Myocyte (in vitro differentiated cells): ENCODE data around the gene MTCL1. TPM values are rescaled to one million over a fixed set of nuclear protein-coding genes. Genes with fewer than 3 reads are reported as not detected.

Experiments used
- DNase-seq: peaks from one replicate; pipeline ENCODE4 v3.0.0-alpha.2; 2012; ENCODE audit warnings: low read depth
- total RNA-seq: library from RNA; depleted of rRNA; stranded (reverse); fragments of >200 nt; gene quantifications from 2 replicates; pipeline ENCODE4 v1.2.3, GENCODE V29; 2014

Gene MTCL1
- total RNA-seq, 1 donor from 2014 or later = 65.7 TPM

GRCh38 chr18:8686611-8687010, 18.7 kb upstream of the MTCL1 start:
- no peak for DNase-seq

- DNase-seq = no peak
Measured at GRCh38 chr18:8688216-8688800, 17.0 kb upstream of the MTCL1 start.

- no peak for DNase-seq
Measured at GRCh38 chr18:8688816-8689215, 16.5 kb upstream of the MTCL1 start.

GRCh38 chr18:8689517-8689916, 15.8 kb upstream of the MTCL1 start:
- DNase-seq = no peak

- no peak for DNase-seq
Measured at GRCh38 chr18:8694891-8695290, 10.5 kb upstream of the MTCL1 start.

GRCh38 chr18:8695932-8696517, 9.3 kb upstream of the MTCL1 start:
- no peak for DNase-seq

- peak; percentile 73 for DNase-seq
Measured at GRCh38 chr18:8696749-8697211, 8.6 kb upstream of the MTCL1 start.

- no peak for DNase-seq
Measured at GRCh38 chr18:8699126-8699525, 6.2 kb upstream of the MTCL1 start.

- peak; percentile 66 for DNase-seq
Measured at GRCh38 chr18:8699948-8700347, 5.4 kb upstream of the MTCL1 start.

GRCh38 chr18:8701546-8702118, 3.7 kb upstream of the MTCL1 start:
- DNase-seq = peak; percentile 34

GRCh38 chr18:8702668-8703067, 2.7 kb upstream of the MTCL1 start:
- no peak for DNase-seq

- no peak for DNase-seq
Measured at GRCh38 chr18:8703092-8703709, 2.2 kb upstream of the MTCL1 start.

GRCh38 chr18:8703781-8704301, 1.5 kb upstream of the MTCL1 start:
- no peak for DNase-seq

- DNase-seq = peak; percentile 93
Measured at GRCh38 chr18:8704361-8705237, 757 bp upstream of the MTCL1 start.

GRCh38 chr18:8705961-8706790, 820 bp downstream of the MTCL1 start:
- no peak for DNase-seq

GRCh38 chr18:8706791-8707555, 1.6 kb downstream of the MTCL1 start:
- no peak for DNase-seq

GRCh38 chr18:8707556-8708300, 2.4 kb downstream of the MTCL1 start:
- DNase-seq = no peak

- DNase-seq = no peak
Measured at GRCh38 chr18:8708670-8709069, 3.3 kb downstream of the MTCL1 start.
